HG02852 (cell line): Measurements from ENCODE around the gene SHC2.
A peak's percentile ranks its signal among the peaks of the same experiment; 100 is the strongest.

ENCODE experiments used
- ATAC-seq: cut with Tn5 transposase; IDR thresholded peaks from one replicate; pipeline ENCODE4 v1.9.1; 2021; ENCODE audit warnings: mild to moderate bottlenecking, moderate library complexity; ENCODE audit not compliant: unreplicated experiment

SHC2 gene

DNA sequence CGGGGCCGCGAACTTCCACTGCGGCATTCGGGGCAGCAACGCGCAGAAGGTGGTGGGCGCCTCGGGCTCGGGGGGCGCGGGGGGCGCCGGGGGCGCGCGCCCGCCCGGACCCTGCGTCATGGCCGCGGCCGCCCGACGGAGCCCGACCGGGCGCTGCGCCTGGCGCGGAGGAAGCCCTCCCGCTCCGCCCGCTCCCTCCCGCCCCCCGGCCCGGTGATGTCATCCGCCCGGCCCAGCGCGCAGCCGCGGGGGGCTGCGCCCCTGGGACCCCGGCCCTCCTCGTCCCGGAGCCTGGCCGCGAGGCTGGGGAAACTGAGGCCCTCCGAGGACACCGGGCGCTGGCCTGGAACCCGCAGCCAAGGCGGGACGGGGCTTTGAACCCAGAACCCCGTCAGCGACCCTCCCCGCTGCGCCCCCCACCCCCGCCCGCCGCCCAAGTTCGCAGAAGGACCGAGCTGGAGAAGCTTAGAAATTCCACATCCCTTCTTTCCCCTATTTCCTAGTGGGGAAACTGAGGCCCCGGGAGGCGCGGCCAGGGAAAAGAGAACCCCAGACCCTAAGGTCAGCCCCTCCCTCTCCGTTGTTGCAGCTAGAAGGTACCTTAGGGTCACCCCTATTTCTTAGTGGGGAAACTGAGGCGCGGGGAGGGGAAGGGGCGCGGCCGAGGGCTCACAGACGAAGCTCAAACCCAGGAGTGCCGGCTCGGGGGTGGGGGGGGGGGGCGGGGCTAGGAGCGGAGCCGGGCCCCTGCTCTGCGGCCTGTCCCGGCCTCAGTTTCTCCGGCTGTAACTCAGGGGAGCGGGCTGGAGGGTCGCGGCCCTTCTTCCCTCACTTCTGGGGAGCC is at the start of gene SHC2:
Gene SHC2 (minus strand): TSS at position 157 of the 844 bp plus-strand sequence. CDS start 37 bp downstream, at position 120.
- ATAC-seq = no peak

- ATAC-seq = no peak
Observed at GRCh38 chr19:508204-509150, 47.6 kb upstream of the SHC2 start.

- ATAC-seq = peak; percentile 61
Observed at GRCh38 chr19:507286-508203, 46.7 kb upstream of the SHC2 start, which contains the start of gene TPGS1. TPGS1 (plus strand) TSS chr19:507497; CDS start chr19:507507, 10 bp downstream.

DNA sequence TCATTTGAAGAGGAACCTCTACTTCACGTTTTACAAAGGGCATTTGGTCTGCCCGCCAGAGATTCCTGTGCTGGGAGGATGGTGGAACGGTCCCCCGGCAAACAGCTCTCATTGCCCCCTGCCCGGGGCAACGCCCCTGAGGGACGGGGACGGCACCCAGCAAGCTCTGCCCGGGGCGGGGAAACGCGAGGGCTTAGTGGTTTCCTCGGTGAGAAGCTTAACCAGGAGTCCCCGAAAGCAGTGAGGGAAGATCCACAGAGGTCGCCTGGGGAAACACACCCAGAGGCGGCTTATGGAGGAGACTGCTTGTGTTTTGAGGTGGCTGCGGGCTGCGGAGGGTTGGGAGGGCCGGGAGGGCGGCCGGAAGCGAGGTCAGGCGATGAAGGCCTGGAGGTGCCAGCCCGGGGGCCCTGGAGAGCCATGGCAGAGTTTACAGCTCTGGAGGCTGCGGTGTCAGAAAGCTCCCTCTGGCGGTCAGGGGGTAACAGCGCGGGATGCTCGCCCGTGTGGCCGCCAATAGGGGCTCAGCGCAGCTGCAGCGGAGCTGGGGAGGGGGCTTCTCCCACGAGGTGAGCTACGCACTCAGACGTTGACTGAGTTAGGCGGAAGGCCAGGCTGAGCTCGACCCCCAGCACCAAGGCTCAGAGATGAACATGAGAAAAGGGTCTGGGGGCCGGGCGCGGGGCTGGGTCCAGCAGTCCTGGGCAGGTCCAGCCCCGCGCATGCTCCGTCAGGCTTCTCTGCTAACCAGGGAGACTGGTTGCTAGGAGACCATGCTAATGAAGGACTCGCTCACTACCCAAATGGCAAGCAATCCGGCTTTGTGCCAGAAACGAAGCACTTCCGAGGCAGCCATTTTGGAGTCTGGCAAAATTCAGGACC is 45.8 kb upstream of the SHC2 start:
- ATAC-seq = peak; percentile 65

- no peak for ATAC-seq
Observed at GRCh38 chr19:504616-505015, 43.8 kb upstream of the SHC2 start.

DNA sequence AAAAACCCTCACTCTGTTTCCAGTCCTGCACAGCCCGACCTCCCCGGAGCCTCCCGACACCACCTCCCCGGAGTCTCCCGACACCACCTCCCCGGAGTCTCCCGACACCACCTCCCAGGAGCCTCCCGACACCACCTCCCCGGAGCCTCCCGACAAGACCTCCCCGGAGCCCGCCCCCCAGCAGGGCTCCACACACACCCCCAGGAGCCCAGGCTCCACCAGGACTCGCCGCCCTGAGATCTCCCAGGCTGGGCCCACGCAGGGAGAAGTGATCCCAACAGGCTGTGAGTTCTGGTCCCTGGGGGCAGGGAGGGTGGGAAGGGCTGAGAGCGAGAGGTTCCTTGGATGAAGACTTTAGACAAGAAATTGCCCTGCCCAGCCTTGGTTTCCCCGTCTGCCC is 40.8 kb upstream of the SHC2 start:
- no peak for ATAC-seq

- no peak for ATAC-seq
Observed at GRCh38 chr19:498977-499623, 38.3 kb upstream of the SHC2 start.

DNA sequence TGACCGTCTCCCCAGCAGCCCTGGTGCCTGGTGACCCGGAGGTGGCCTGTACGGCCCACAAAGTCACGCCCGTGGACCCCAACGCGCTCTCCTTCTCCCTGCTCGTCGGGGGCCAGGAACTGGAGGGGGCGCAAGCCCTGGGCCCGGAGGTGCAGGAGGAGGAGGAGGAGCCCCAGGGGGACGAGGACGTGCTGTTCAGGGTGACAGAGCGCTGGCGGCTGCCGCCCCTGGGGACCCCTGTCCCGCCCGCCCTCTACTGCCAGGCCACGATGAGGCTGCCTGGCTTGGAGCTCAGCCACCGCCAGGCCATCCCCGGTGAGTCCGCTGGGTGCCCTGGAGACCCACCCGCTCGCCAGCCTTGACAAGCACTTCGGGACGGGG is 37.7 kb upstream of the SHC2 start:
- ATAC-seq = no peak

- no peak for ATAC-seq
Observed at GRCh38 chr19:497869-498510, 37.2 kb upstream of the SHC2 start.

DNA sequence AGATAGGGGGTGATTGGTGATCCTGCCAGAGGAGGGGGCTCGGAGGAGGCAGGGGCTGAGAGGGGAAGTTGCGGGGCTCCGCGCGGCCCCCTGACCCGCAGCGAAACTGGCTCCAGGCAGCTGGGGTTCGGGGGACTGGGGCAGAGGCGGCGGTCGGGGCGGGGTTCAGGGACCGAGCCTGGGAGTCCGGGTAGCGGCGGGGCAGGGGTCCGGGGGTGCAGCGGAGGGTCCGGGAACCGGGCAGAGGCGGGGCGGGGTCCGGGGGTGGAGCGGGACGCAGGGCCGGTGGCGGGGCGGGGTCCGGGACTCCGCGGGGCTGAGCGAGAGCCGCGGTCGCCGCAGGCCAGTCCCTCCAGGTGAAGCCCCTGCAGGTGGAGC is 36.6 kb upstream of the SHC2 start:
- no peak for ATAC-seq

GRCh38 chr19:496986-497385 is 36.2 kb upstream of the SHC2 start:
- ATAC-seq = no peak

DNA sequence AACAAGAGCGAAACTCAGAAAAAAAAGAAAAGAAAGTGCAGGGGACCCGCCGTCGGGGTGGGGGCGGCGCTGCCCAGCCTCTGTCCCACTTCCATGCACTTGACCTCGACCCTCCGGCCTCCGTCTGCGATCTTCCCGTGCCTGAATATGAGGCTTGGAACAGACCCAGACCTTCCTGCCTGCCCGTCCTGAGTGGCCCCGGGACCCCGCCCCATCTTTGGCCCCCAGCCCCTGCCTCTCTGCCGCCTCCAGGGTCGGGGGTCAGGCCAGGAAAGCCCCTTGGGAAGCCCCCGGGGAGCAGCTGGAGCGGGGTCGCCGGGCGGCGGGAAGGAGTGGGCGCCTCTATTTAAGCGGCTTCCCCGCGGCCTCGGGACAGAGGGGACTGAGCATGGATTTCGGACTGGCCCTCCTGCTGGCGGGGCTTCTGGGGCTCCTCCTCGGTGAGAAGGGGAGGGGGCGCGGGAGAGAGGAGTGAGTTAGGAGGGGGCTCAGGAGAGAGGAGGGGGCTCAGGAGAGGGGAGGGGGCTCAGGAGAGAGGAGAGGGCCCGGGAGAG is 35.4 kb upstream of the SHC2 start, which contains the start of gene MADCAM1:
Gene MADCAM1 (plus strand): TSS at position 375 of the 554 bp plus-strand sequence. CDS start 14 bp downstream, at position 389.
- no peak for ATAC-seq

- ATAC-seq = no peak
Observed at GRCh38 chr19:495402-496111, 34.7 kb upstream of the SHC2 start.

DNA sequence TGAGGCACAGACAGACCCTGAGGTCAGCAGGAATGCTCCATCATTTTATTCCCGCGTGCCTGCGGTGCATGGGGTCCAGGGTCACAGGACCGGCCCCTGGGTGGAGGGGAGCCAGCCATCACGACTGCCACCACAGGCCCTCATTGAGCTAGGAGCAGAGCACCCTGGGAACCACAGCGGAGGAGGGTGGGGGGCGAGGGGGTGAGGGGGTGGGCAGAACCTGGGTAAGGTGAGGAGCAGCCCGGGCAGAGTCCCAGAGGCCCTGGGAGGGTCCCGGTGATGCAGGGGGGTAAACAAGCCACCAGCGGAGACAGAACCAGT is 34.2 kb upstream of the SHC2 start:
- no peak for ATAC-seq

GRCh38 chr19:494171-495080 is 33.6 kb upstream of the SHC2 start:
- ATAC-seq = no peak

- no peak for ATAC-seq
Observed at GRCh38 chr19:493391-494170, 32.7 kb upstream of the SHC2 start.
